ENCODE data around the gene ACTR1B.

- TF ChIP-seq, protein P1, sequence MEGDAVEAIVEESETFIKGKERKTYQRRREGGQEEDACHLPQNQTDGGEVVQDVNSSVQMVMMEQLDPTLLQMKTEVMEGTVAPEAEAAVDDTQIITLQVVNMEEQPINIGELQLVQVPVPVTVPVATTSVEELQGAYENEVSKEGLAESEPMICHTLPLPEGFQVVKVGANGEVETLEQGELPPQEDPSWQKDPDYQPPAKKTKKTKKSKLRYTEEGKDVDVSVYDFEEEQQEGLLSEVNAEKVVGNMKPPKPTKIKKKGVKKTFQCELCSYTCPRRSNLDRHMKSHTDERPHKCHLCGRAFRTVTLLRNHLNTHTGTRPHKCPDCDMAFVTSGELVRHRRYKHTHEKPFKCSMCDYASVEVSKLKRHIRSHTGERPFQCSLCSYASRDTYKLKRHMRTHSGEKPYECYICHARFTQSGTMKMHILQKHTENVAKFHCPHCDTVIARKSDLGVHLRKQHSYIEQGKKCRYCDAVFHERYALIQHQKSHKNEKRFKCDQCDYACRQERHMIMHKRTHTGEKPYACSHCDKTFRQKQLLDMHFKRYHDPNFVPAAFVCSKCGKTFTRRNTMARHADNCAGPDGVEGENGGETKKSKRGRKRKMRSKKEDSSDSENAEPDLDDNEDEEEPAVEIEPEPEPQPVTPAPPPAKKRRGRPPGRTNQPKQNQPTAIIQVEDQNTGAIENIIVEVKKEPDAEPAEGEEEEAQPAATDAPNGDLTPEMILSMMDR (IDR thresholded peaks at IDR 0.05; ENCODE audit: extremely low read depth in 1 of 2, insufficient read depth in 1 of 2, low read depth in 1 of 2, low read length in 2 of 2) = no peak
- no peak for TF ChIP-seq MAX (IDR thresholded peaks at IDR 0.05; ENCODE audit: insufficient read depth, insufficient read length)
- no peak for TF ChIP-seq MYC (IDR thresholded peaks at IDR 0.05; ENCODE audit: low read depth, low read length)
- no peak for TF ChIP-seq POLR2A (IDR thresholded peaks at IDR 0.05; ENCODE audit: low read depth, low read length)
- TF ChIP-seq JUN (IDR thresholded peaks at IDR 0.05; ENCODE audit: borderline replicate concordance, insufficient read depth, insufficient read length, low read depth) = no peak
- TF ChIP-seq EZH2 (IDR thresholded peaks at IDR 0.05; ENCODE audit: borderline replicate concordance, low read depth, low read length, severe bottlenecking) = no peak
- no peak for TF ChIP-seq POLR2AphosphoS5 (IDR thresholded peaks at IDR 0.05; ENCODE audit: insufficient read depth, low read depth, low read length)
- TF ChIP-seq GATA2 (IDR thresholded peaks at IDR 0.05; ENCODE audit: insufficient read depth, insufficient read length, low read depth, low read length) = no peak
- TF ChIP-seq FOS (IDR thresholded peaks at IDR 0.05; ENCODE audit: borderline replicate concordance, insufficient read depth, low read length) = no peak
These were observed 10.0 kb downstream of the ACTR1B start for GRCh38 chr2:97653874-97654273.
